GM21576 (cell line): ENCODE measurements around the gene PLEKHB2.
A peak's percentile ranks its signal among the peaks of the same experiment; 100 is the strongest.
"Not testable (repeated sequence)": the region's sequence is repeated elsewhere in the genome, so short reads cannot be mapped to it uniquely, and the experiment has no call there.

Experiments
- ATAC-seq: cut with Tn5 transposase; IDR thresholded peaks from one replicate; pipeline ENCODE4 v1.9.1; 2021; ENCODE audit warnings: mild to moderate bottlenecking, moderate library complexity; ENCODE audit not compliant: unreplicated experiment

Gene PLEKHB2

DNA sequence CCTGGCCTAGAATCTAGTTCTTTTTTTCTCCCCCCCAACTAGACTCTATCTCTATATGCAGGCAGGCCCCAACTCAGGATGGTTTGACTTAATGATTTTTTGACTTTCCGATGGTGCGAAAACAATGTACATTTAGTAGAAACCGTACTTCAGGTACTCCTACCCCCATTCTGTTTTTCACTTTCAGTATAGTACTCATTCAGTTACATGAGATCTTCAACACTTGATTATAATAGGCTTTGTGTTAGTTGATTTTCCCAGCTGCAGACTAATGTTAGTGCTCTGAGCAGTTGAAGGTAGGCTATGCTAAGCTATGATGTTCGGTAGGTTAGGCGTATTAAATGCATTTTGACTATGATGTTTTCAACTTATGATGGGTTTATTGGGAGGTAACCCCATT is 37.7 kb downstream of the PLEKHB2 start:
- no peak for ATAC-seq

DNA sequence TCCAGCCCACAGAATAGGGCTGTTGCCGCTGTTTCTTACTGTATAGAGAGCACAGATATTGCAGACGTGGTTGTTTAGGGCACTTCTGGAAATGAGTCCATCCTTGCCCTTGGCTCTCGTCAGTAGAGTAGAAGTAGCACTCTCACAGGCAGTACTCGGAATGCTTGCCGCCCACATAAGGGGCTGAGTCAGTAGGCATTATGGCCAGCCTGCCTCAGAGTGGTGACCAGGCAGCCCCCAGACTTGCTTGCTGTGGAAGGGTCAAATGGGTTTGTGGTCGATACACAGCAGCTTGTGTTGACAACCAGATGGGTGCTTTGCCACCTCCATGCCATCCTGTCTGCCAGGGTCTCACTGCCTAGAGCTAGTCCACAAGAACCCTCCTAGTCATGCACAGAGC is 38.7 kb downstream of the PLEKHB2 start:
- ATAC-seq = no peak

DNA sequence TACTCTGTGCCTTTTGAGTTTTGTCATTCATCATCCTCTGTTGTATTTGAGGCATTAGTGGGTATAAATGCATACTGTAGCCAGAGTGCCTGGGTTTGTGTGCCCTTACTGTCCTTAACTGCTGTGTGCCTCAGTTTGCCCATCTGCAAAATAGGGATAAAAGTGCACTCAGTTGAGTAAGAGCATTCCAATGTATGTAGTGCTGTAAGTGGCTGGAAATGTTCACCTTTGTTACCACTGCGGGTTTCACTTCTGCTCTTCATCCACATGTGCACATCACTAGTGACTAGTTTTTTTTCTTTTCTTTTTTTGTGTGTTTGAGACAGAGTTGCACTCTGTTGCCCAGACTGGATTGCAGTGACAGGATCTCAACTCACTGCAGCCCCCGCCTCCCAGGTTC is 39.9 kb downstream of the PLEKHB2 start:
- peak; percentile 84 for ATAC-seq

DNA sequence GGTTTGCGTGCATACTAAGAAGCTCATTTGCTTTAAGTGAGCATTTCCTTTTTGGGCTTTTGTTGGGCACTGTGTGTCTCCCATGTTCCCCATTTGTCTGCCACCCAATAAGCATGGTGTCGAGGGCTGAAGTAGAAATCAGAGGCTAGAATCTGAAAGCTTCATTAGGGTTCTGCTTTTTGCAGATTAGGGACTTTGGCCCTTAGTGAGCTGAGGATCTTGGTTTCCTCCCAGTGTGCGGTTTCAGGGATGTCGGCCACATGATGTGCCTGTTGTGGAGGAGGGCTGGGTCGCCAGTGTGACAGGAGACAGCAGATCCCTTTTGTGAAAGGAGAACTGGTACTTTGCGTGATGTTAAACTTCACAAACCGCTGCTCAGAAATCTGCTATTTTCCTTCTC is 41.1 kb downstream of the PLEKHB2 start:
- no peak for ATAC-seq

DNA sequence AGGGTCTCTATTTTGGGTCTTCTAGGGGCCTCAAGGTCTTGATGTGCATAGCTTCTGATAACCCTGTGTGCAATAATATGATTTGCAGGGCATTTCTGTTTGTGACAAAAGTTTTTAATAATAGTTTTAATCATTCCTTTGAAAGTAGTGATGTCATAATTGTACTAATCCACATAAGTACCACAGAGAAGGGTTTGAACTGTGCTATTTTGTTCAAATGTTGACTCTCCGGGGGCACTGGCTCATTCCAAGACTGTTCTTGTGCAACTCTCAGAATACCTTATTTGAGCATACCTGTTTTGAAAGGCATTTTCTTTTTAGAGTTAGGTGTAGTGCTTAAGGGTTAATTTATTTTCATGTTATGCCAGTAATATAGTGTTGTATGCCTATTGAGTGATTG is 41.6 kb downstream of the PLEKHB2 start:
- no peak for ATAC-seq

DNA sequence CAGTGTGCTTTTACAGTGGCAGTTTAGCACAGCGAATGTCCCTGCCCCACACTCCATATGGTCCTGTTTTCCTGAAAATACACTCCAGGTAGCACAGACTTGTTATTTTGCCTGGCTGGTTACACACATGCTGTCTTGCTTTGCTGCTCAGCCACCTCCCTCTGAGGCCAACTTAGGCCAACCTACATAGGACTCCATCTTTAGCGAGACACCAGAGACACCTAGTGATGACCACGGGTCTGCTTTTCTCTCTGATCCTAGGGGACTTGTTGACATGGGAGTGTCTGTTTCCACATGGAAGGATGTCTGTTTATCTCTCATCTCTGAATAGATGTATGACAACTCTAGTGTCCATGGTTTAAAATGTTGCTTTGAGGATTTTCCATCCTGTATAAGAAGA is 43.3 kb downstream of the PLEKHB2 start:
- no peak for ATAC-seq

DNA sequence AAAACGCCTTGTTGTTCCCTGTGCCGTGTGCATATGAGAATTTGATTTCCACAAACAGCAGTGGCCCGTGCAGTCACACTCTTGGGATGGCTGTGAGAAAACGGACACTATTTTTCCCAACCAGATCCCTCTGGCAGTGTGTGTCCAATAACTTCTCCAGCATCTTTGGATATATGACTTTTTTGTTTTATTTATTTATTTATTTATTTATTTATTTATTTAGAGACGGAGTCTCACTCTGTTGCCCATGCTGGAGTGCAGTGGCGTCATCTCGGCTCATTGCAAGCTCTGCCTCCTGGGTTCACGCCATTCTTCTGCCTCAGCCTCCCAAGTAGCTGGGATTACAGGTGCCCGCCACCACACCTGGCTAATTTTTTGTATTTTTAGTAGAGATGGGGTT is 45.0 kb downstream of the PLEKHB2 start:
- not testable (repeated sequence) for ATAC-seq

DNA sequence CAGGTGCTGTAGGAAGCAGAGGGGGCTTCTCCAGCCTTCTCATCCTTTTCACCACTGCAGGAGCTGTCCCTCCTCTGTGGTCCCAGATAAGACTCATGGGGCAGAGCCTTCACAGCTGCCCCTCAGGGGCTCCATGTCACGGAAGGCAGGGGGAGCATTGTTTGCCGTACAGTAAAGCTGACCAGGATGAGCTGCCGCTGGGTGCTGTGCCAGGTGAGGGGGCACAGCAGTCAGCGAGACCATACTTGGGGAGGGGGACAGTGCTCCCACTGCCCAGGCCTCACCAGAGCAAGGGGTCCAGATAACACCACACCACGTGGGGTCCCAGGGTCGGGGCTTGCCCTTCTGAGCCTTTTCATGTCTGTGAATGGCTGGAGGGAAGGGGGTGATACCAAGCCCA is 46.3 kb downstream of the PLEKHB2 start:
- no peak for ATAC-seq

- no peak for ATAC-seq
Measured at GRCh38 chr2:131152074-131152473, 46.9 kb downstream of the PLEKHB2 start.

- no peak for ATAC-seq
Measured at GRCh38 chr2:131153529-131153928, 48.4 kb downstream of the PLEKHB2 start.

DNA sequence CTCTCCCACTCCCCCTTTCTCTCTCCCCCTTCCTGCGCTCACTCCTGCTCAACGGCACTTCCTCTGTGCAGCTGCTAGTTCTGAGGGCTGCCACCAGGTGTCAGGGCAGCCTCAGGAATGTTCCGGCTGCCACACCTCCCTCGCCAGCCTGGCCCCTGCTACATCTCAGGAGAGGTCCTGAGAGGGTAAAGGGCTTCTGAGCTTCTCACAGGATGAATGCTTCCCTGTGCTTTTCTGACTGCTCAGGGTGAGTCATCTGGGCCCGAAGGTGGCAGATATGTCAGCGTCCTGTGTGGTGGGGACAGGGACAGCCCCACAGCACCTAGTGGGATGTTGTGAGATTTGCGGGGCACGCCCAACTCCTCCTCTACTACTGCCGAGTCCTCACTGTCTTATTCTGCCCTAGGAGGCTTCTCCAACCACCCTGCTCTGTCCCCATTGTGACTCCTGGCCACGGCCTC is 49.0 kb downstream of the PLEKHB2 start:
- ATAC-seq = peak; percentile 85

- no peak for ATAC-seq
Measured at GRCh38 chr2:131154647-131155046, 49.5 kb downstream of the PLEKHB2 start.

DNA sequence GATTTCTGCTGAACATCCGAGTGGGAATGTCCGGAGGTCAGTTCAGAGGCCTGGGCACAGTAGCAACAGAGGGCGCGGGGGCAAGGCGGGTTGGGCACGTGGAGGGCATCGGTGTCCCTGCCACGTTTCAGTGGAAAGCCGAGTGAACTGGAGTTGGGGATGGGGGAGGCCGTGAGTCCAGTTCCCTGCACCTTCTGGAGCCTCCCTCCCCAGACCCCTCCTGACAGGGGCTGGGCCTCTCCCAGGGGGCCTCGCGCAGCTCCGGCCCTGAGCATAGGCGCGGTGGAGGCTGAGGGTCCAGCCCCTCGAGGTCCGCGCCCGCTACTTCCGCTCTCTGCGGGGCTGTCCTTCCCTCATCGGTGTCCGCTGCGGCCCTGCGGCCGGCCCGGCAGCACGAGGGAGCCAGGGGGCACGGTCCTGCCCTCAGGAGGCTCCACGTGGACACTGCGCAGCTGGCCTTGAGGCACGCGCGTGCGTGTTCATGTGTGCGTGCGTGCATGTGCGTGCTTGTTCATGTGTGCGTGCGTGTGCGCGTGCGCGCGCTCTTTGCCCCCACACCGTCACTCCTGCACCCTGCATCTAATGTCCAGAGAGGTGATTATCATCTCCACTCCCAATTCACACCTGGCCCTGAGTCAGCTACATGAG is 50.2 kb downstream of the PLEKHB2 start:
- ATAC-seq = no peak

- no peak for ATAC-seq
Measured at GRCh38 chr2:131156452-131157149, 51.5 kb downstream of the PLEKHB2 start.

DNA sequence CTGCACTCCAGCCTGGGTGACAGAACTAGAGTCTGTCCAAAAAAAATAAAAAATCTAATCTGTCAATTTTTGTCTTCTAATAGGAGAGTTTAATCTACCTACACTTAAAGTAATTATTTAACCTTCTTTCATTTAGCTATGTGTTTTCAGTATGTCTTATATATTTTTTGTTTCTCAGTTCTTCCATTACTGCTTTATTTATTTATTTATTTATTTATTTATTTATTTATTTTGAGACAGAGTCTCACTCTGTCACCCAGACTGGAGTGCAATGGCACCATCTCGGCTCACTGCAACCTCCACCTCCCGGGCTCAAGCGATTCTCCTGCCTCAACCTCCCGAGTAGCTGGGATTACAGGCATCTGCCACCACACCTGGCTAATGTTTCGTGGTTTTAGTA is 60.4 kb downstream of the PLEKHB2 start:
- ATAC-seq = not testable (repeated sequence)

DNA sequence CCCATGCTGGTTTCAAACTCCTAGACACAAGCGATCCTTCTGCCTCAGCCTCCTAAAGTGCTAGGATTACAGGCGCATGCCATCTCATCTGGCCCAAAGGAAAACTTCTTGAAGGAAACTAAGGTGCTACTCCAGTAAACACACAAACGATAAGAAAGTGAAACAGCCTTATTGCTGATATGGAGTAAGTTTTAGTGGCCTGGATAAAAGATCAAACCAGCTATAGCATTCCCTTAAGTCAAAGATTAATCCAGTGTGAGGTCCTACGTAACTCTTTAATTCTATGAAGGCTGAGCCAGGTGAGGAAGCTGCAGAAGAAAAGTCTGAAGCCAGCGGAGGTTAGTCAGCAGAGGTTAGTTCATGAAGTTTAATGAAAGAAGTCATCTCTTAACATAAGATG is 63.4 kb downstream of the PLEKHB2 start:
- no peak for ATAC-seq

- not testable (repeated sequence) for ATAC-seq
Measured at GRCh38 chr2:131178050-131178449, 72.9 kb downstream of the PLEKHB2 start.

GRCh38 chr2:131178721-131179418 is 73.7 kb downstream of the PLEKHB2 start:
- not testable (repeated sequence) for ATAC-seq

GRCh38 chr2:131181451-131181850 is 76.3 kb downstream of the PLEKHB2 start:
- ATAC-seq = not testable (repeated sequence)

GRCh38 chr2:131193421-131193820 is 88.3 kb downstream of the PLEKHB2 start:
- ATAC-seq = not testable (repeated sequence)

DNA sequence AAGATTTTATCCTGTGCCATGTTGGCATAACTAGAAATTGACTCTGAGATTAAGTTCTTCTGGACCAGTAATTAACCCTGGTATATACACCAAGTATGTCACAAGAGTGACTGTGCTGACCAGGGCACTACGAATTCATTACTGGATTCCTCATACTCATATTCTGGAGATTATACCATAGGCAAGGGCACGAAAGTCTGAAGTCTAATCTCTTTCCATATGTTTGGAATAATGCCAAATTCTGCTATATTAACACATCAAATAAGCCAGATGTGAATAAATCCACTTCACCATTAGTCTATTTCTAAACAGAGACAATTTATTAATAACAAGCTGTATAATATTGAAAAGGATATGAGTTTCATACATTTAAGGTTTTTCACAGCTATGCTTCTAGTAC is 91.0 kb downstream of the PLEKHB2 start:
- ATAC-seq = not testable (repeated sequence)
